Purkinje cell (primary cell): ENCODE results near the gene ZNF669. TPM values are rescaled to one million over a fixed set of nuclear protein-coding genes. Genes with fewer than 3 reads are reported as not detected.

Experiments used
- polyA plus RNA-seq: library from polyadenylated mRNA; unstranded; fragments of >200 nt; fragmentation: Nextera tagmentation; gene quantifications from 2 replicates; pipeline ENCODE4 v1.2.1, GENCODE V29; 2014

The ZNF669 gene
- 1.1 TPM in 1 of 2 replicates, not detected in the other for polyA plus RNA-seq

DNA sequence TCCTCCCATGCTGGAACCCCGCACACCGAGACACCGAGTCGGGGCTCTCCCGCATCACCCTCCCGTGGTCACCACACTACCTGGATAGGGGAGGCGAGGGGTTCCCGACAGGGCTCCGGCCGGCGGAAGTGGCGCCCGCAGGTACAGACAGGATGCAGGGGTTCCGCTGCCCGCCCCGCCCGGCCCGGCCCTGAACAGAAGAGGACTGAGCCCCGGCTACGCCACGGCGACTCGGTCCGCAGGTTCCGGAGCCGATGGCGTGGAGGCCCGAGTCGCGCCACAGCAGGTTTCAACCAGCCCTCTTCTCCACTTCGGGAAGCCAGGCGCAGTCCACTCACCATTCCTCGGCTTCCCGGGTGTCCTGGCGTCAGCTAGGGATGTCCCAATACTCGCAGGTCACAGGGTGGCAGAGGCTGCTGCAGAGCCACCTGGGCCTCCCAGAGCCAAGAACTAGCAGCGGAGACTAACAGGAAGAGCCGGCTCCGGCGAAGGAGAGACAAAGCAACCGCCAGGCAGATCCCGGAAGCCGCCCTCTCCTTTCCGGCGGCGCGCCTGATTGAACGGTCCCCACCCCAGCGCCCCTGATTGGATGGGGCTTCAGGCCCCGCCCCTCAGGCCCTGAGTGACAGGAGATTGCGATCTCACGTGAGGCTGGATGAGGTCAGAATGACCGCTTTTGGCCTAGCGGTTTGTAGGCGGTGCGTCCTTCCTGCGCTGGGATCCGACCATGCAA, at the start of gene ZNF669:
ZNF669 (minus strand) TSS at position 498 of the 733 bp plus-strand sequence; CDS start at position 341, 157 bp downstream.

DNA sequence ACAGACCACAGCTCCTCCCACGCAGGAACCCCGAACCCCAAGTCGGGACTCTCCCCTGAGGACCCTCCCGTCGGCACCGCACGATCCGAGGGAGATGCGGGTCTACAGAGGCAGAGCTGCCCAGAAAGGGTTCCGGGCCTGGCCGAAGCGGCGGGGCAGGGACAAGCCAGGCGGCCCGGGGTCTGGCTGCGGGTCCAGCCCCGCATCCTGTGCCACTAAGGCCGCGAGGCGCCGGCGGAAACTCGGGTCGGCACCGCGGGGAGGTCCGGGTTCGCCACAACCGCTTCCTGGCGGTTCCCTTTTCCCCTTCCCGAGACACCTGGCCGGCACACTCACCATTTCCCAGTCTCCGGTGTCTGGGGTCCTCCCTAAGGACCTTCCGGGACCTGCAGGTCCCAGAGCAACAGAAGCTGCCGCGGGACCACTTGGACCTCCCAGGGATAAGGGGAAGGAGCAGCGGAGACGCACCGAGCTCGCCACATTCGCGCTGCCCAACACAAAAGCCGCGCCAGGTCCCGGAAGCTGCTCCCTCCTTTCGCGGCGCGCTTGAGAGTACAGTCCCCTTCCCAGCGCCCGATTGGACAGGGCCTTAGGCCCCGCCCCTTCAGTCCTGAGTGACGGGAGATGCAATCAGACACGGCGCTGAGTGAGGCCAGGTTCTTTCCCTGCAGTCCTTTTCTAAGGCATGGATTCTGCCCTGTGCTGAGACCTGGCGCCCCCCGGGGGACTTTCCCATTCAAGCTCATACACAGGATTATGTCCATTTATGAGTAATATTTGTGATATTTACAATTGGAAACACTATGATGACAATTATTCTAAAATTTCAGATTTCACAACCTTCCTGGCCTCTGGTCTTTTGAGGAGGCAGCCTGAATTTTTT, 25.7 kb downstream of the ZNF669 start, which contains the start of gene ZNF670:
ZNF670 (minus strand) TSS at position 554 of the 883 bp plus-strand sequence; CDS start at position 339, 215 bp downstream.

Other genes starting within 250 kb of the ZNF669 start
- 6.2 and 15.0 TPM in 2 replicates for gene AHCTF1, start 172.4 kb downstream of the ZNF669 start, polyA plus RNA-seq
- not detected in 2 replicates for gene ZNF695, start 96.3 kb downstream of the ZNF669 start, polyA plus RNA-seq
- 1.9 and 5.2 TPM in 2 replicates for gene ZNF670, start 25.5 kb downstream of the ZNF669 start, polyA plus RNA-seq
- gene ZNF124, start 67.7 kb upstream of the ZNF669 start, polyA plus RNA-seq = 0.89 and 2.7 TPM in 2 replicates
- not detected in 2 replicates for gene VN1R5, start 151.7 kb upstream of the ZNF669 start, polyA plus RNA-seq
- 1.7 and 1.8 TPM in 2 replicates for gene ZNF496, start 227.5 kb upstream of the ZNF669 start, polyA plus RNA-seq